ENCODE results near the gene NCKAP5. TPM values are rescaled to one million over a fixed set of nuclear protein-coding genes. Genes with fewer than 3 reads are reported as not detected.

NCKAP5 gene
- total RNA-seq, 1 experiment from 2014 or later, result 3.2 TPM

- H3K4me1 ChIP-seq (ENCODE audit: insufficient read depth, low read length), result peaks cover 13% of the 10 kb centered on the region
- ATAC-seq (no peak), DNase-seq (no peak)
- TF ChIP-seq EZH2phosphoT487 (IDR thresholded peaks at IDR 0.05; ENCODE audit: borderline replicate concordance, low read length) (no peak), CTCF (conservative IDR thresholded peaks at IDR 0.05; ENCODE audit: low read depth, low read length) (no peak), EZH2 (IDR thresholded peaks at IDR 0.05; ENCODE audit: low read length, unreplicated experiment) (no peak)
- no peak overlapping the region for H3K4me2 ChIP-seq (ENCODE audit: low read length)
- H3K9me2 ChIP-seq (replicated peaks; ENCODE audit: low read length), result no peaks in the 10 kb centered on the region
- no peaks in the 10 kb centered on the region for H3K27me3 ChIP-seq (ENCODE audit: low read length)
- H3K4me3 ChIP-seq (ENCODE audit: low read length), result no peak overlapping the region
- intact Hi-C loops (cut with micrococcal nuclease), result no loop called here
- H3K9me3 ChIP-seq (ENCODE audit: low read length), result no peaks in the 10 kb centered on the region
- no peaks in the 10 kb centered on the region for H3K36me3 ChIP-seq (ENCODE audit: low read depth, low read length)
- BruUV-seq (replicated peaks), result no TSS peak
- no peaks in the 10 kb centered on the region for H4K20me1 ChIP-seq (ENCODE audit: low read length)
- H3K27ac ChIP-seq (ENCODE audit: low read length), result no peak overlapping the region
- ChIA-PET POLR2A (ENCODE audit: unreplicated experiment) (no interaction called here), CTCF (no interaction called here)
- H3F3A ChIP-seq (ENCODE audit: low read length, unreplicated experiment), result no peaks in the 10 kb centered on the region
- H3K9ac ChIP-seq (ENCODE audit: low read length), result no peak overlapping the region
- H2AFZ ChIP-seq (ENCODE audit: low read length), result no peak overlapping the region
- no peaks in the 10 kb centered on the region for H3K79me2 ChIP-seq (ENCODE audit: low read length)
These were observed 233.3 kb downstream of the NCKAP5 start for GRCh38 chr2:133334923-133335322.

DNA sequence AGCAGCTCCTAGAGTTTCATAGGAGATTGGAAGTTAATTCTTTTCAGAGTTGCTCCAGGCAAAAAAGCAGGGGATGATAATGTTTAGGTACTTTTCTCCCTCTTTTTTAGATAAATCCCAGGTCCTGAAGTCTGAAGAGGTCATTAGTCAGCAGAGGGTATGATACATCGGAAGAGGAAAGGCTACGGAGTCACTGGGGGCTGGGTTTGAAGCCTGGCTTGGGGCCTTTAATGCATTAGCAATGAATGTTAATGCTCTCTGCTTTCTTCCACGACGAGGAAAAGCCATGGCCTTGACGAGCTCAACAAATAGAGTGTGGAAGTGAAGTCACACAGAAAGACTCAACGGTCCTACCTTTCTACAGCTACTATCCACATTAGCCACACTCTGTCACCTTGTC lies 235.1 kb downstream of the NCKAP5 start:
- ChIA-PET POLR2A (ENCODE audit: unreplicated experiment) (interaction anchor here (0.9 kb wide), 1 partner anchor 23 kb away, joined by 6 read pairs; no protein-coding TSS in a partner anchor), CTCF (no interaction called here)
- no TSS peak for BruUV-seq (replicated peaks)
- no peaks in the 10 kb centered on the region for H3K27me3 ChIP-seq (ENCODE audit: low read length)
- no peaks in the 10 kb centered on the region for H3K36me3 ChIP-seq (ENCODE audit: low read depth, low read length)
- H3K27ac ChIP-seq (ENCODE audit: low read length), result peak overlapping the region; percentile 58
- intact Hi-C loops (cut with micrococcal nuclease), result no loop called here
- DNase-seq (peak; percentile 66), ATAC-seq (peak; percentile 95)
- no peak overlapping the region for H3K4me3 ChIP-seq (ENCODE audit: low read length)
- H3F3A ChIP-seq (ENCODE audit: low read length, unreplicated experiment), result no peaks in the 10 kb centered on the region
- H3K9me3 ChIP-seq (ENCODE audit: low read length), result no peaks in the 10 kb centered on the region
- TF ChIP-seq EZH2 (IDR thresholded peaks at IDR 0.05; ENCODE audit: low read length, unreplicated experiment), result no peak
- no peak for TF ChIP-seq CTCF (conservative IDR thresholded peaks at IDR 0.05; ENCODE audit: low read depth, low read length)
- no peak for TF ChIP-seq EZH2phosphoT487 (IDR thresholded peaks at IDR 0.05; ENCODE audit: borderline replicate concordance, low read length)
- peaks cover 13% of the 10 kb centered on the region for H3K4me1 ChIP-seq (ENCODE audit: insufficient read depth, low read length)
- no peaks in the 10 kb centered on the region for H3K9me2 ChIP-seq (replicated peaks; ENCODE audit: low read length)
- peak overlapping the region; percentile 54 for H2AFZ ChIP-seq (ENCODE audit: low read length)
- H3K9ac ChIP-seq (ENCODE audit: low read length), result no peak overlapping the region
- no peaks in the 10 kb centered on the region for H4K20me1 ChIP-seq (ENCODE audit: low read length)
- peak overlapping the region; percentile 48 for H3K4me2 ChIP-seq (ENCODE audit: low read length)
- H3K79me2 ChIP-seq (ENCODE audit: low read length), result no peaks in the 10 kb centered on the region

DNA sequence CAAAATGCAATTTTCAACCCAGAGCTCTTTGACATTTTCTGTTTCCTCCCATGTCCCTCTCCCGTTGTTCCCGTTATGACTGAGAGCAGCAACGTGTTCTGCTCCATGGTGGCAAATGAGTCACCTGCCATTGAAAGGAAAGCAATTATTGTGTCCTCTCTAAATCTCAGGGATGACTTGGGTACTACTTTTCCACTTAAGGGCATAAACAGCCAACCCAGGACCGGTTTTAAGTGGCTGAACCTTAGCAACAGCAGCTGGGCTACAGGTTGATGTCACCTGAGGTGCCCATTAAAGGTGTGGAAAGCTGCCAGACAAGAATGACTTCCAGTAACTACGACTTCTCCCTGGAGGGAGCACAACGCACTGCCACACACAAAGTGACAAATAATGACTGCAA lies 236.8 kb downstream of the NCKAP5 start:
- DNase-seq (no peak), ATAC-seq (no peak)
- TF ChIP-seq CTCF (conservative IDR thresholded peaks at IDR 0.05; ENCODE audit: low read depth, low read length) (no peak), EZH2phosphoT487 (IDR thresholded peaks at IDR 0.05; ENCODE audit: borderline replicate concordance, low read length) (no peak), EZH2 (IDR thresholded peaks at IDR 0.05; ENCODE audit: low read length, unreplicated experiment) (no peak)
- no TSS peak for BruUV-seq (replicated peaks)
- H3K4me1 ChIP-seq (ENCODE audit: insufficient read depth, low read length), result peaks cover 24% of the 10 kb centered on the region
- no peak overlapping the region for H3K4me3 ChIP-seq (ENCODE audit: low read length)
- H3K27me3 ChIP-seq (ENCODE audit: low read length), result no peaks in the 10 kb centered on the region
- H4K20me1 ChIP-seq (ENCODE audit: low read length), result no peaks in the 10 kb centered on the region
- H3K79me2 ChIP-seq (ENCODE audit: low read length), result no peaks in the 10 kb centered on the region
- no peaks in the 10 kb centered on the region for H3K9me2 ChIP-seq (replicated peaks; ENCODE audit: low read length)
- no peak overlapping the region for H2AFZ ChIP-seq (ENCODE audit: low read length)
- H3K27ac ChIP-seq (ENCODE audit: low read length), result no peak overlapping the region
- intact Hi-C loops (cut with micrococcal nuclease), result no loop called here
- no peaks in the 10 kb centered on the region for H3K36me3 ChIP-seq (ENCODE audit: low read depth, low read length)
- no peaks in the 10 kb centered on the region for H3K9me3 ChIP-seq (ENCODE audit: low read length)
- H3K9ac ChIP-seq (ENCODE audit: low read length), result no peak overlapping the region
- CTCF ChIA-PET, result no interaction called here
- H3F3A ChIP-seq (ENCODE audit: low read length, unreplicated experiment), result peaks cover 6% of the 10 kb centered on the region
- POLR2A ChIA-PET (ENCODE audit: unreplicated experiment), result no interaction called here
- no peak overlapping the region for H3K4me2 ChIP-seq (ENCODE audit: low read length)

Measured in PC-3 (cell line).